Effector memory CD4-positive, alpha-beta T cell (primary cell): ENCODE results near the gene REG1B.

Experiments used
- DNase-seq, 3 donors: peaks; one replicate each; pipeline ENCODE4 v3.0.0-alpha.2; 2020
- H3K27ac ChIP-seq: 2 replicates; pipeline ENCODE4 v1.7.0; 2013; ENCODE audit warnings: mild to moderate bottlenecking, low read length, moderate library complexity; ENCODE audit not compliant: insufficient read depth, poor library complexity, severe bottlenecking
- H3K27me3 ChIP-seq: replicated peaks from 2 replicates; pipeline ENCODE4 v1.7.0; 2013; ENCODE audit warnings: mild to moderate bottlenecking, low read length; ENCODE audit not compliant: insufficient read depth, control insufficient read depth, poor library complexity, severe bottlenecking
- H3K36me3 ChIP-seq: 2 replicates; pipeline ENCODE4 v1.7.0; 2013; ENCODE audit warnings: mild to moderate bottlenecking, low read length, moderate library complexity; ENCODE audit not compliant: control insufficient read depth, insufficient read depth
- H3K4me1 ChIP-seq: 2 replicates; pipeline ENCODE4 v1.7.0; 2013; ENCODE audit warnings: low read length, mild to moderate bottlenecking; ENCODE audit not compliant: control insufficient read depth, insufficient read depth, poor library complexity, severe bottlenecking
- H3K4me3 ChIP-seq: 2 replicates; pipeline ENCODE4 v1.7.0; 2013; ENCODE audit warnings: low read length, low read depth, mild to moderate bottlenecking; ENCODE audit not compliant: insufficient read depth, poor library complexity, severe bottlenecking
- H3K9me3 ChIP-seq: 2 replicates; pipeline ENCODE4 v1.7.0; 2013; ENCODE audit warnings: mild to moderate bottlenecking, low read length, moderate library complexity; ENCODE audit not compliant: control insufficient read depth
- total RNA-seq, 3 donors: gene quantifications; one replicate each; lab custom pipeline; 2026; lab: John Stamatoyannopoulos, UW

The REG1B gene
- total RNA-seq = 0 reads per million in 3 donors

- H3K36me3 ChIP-seq = no peaks in the 10 kb centered on the region
- H3K9me3 ChIP-seq = no peaks in the 10 kb centered on the region
- H3K27me3 ChIP-seq = no peaks in the 10 kb centered on the region
- H3K4me1 ChIP-seq = no peaks in the 10 kb centered on the region
- no peak within 1 kb of the TSS for H3K4me3 ChIP-seq
- no peak within 1 kb of the TSS for H3K27ac ChIP-seq
- DNase-seq = no peak
These were observed at the start of gene REG1B for GRCh38 chr2:79087785-79088364. Gene REG1B (minus strand): TSS chr2:79087993. CDS start chr2:79087612, 381 bp downstream.

DNA sequence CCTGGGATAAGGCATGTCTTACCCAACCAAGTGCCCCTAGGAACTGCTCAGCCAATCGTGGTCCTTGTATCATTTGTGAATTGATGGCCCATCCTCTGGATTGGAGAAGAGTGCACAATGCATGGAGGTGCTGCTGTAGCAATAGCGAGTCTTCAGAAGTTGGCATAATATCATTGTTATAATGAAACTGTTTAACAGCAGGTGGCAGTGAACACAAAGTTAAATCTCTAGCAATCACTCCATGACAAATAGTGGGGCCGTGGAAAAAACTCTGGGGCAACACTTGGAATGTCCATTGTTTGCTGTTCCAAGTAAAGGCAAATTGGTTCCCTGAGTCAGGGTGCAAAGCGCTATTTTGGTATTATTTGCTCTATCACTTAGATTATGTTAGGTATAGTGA, 43.9 kb upstream of the REG1B start:
- Histone ChIP-seq H3K27ac (no peak overlapping the region), H3K9me3 (peaks cover 5% of the 10 kb centered on the region), H3K36me3 (no peaks in the 10 kb centered on the region), H3K4me1 (no peaks in the 10 kb centered on the region), H3K4me3 (no peak overlapping the region), H3K27me3 (no peaks in the 10 kb centered on the region)
- no peak for DNase-seq

DNA sequence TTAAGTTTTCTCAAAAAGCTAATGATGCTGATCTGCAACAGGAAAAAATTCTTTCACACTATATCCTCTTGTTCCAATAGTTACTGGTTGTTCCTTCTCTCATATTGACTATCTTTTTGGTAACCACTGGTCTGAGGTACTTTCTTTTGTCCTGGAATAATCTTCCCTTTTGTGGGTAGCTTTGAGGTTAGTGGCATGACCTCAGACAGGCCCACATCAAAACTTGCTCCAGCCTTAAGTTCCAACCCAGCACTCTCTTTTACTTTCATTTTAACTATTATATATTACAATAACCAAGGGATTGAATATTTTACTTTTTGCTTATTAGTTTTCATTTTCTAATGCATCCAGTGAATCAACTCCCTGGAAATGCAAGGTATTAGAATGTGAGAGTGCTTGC, 42.0 kb upstream of the REG1B start:
- DNase-seq = no peak
- Histone ChIP-seq H3K27ac (no peak overlapping the region), H3K36me3 (no peaks in the 10 kb centered on the region), H3K27me3 (no peaks in the 10 kb centered on the region), H3K4me3 (no peak overlapping the region), H3K4me1 (no peaks in the 10 kb centered on the region), H3K9me3 (peaks cover 5% of the 10 kb centered on the region)

DNA sequence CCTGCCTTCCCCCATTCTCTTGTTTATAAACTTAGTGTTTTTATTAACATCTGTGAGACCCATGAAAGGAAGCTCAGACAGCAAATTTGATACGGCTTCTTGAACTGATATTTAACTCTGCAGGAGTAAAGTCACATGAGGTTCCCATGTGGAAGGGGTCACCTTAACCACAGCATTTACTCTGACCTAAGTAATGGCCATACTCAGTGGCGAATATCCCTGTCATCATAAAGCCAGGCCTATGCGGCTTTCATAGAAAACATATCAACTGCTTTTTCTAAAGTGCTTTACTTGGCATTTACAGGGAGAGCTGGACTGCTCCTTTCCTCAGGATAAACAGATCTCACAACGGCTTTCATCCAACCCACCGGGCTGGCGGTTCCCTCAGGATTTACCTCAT, 41.5 kb upstream of the REG1B start:
- no peak overlapping the region for H3K27ac ChIP-seq
- H3K4me3 ChIP-seq = no peak overlapping the region
- no peaks in the 10 kb centered on the region for H3K4me1 ChIP-seq
- no peaks in the 10 kb centered on the region for H3K27me3 ChIP-seq
- H3K9me3 ChIP-seq = peaks cover 5% of the 10 kb centered on the region
- H3K36me3 ChIP-seq = no peaks in the 10 kb centered on the region
- DNase-seq = no peak

- no peak for DNase-seq
- Histone ChIP-seq H3K36me3 (no peaks in the 10 kb centered on the region), H3K9me3 (peaks cover 5% of the 10 kb centered on the region), H3K27ac (no peak overlapping the region), H3K4me1 (no peaks in the 10 kb centered on the region), H3K4me3 (no peak overlapping the region), H3K27me3 (no peaks in the 10 kb centered on the region)
These were observed 40.6 kb upstream of the REG1B start for GRCh38 chr2:79128406-79128805.

DNA sequence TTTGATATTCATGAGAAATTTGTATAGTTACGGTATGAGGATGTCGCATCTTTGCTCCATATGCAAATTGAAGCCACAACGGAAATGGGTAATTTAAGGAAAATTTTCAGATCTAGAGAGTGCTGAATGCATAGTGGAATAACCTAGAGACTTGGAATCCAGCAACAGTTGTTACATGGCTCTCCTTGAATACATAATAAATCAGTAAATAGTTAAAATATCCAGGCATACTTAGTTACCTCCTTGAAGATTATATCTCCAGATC, 37.9 kb upstream of the REG1B start:
- Histone ChIP-seq H3K4me3 (no peak overlapping the region), H3K4me1 (no peaks in the 10 kb centered on the region), H3K27me3 (no peaks in the 10 kb centered on the region), H3K36me3 (no peaks in the 10 kb centered on the region), H3K27ac (no peak overlapping the region), H3K9me3 (no peaks in the 10 kb centered on the region)
- no peak for DNase-seq

DNA sequence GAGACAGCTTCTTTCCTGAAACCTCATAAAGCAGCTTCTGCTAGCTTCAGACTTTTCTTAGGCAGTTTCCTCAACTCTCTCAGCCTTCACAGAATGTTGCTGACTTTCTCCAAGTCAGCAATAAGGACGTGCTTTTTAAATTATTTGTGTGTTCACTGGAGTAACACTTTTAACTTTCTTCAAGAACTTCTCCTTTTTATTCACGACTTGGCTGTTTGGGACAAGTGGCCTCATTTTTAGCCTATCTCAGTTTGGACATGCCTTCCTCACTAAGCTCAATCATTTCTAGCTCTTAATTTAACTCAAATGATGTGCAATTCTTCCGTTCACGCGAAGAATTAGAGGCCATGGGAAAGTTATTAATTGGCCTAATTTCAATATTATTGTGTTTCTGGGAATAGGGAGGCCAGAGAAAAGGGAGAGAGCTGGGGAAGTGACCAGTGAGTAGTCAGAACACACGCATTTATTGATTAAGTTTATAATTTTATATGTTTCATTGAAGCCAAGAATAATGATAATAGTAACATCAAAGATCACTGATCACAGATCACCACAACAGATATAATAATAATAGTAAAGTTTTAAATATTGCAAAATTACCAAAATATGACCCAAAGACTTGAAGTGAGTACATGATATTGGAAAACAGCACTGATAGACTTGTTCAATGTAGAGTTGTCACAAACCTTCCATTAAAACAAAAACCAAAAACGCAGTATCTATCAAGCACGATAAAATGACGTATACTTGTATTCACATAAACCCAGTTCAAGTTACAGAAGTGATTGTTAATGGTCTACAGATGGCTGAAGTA, 37.3 kb upstream of the REG1B start:
- Histone ChIP-seq H3K36me3 (no peaks in the 10 kb centered on the region), H3K27me3 (no peaks in the 10 kb centered on the region), H3K27ac (no peak overlapping the region), H3K4me3 (no peak overlapping the region), H3K4me1 (no peaks in the 10 kb centered on the region), H3K9me3 (no peaks in the 10 kb centered on the region)
- no peak for DNase-seq

DNA sequence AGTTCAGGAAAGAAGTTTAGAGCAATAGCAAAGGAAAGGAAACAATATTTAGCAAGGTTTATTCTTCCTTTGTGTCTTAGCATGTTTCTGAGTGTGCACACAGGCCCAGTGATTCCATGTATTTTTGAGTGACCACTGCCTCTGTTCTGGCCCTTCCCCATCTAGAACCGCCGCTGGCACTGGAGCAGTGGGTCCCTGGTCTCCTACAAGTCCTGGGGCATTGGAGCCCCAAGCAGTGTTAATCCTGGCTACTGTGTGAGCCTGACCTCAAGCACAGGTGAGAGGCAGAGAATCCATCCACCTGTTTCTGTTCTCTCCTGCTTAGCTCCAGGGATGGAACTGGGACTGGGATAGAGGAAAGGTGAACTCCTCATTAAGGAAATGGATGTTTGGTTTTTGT, 34.9 kb upstream of the REG1B start:
- Histone ChIP-seq H3K27ac (no peak overlapping the region), H3K4me3 (no peak overlapping the region)
- no peak for DNase-seq

GRCh38 chr2:79120194-79120713, 32.5 kb upstream of the REG1B start, which contains the start of gene REG1A:
Gene REG1A (plus strand): TSS chr2:79120488. CDS start chr2:79120862, 374 bp downstream.
- Histone ChIP-seq H3K4me1 (no peaks in the 10 kb centered on the region), H3K27ac (no peak within 1 kb of the TSS), H3K4me3 (no peak within 1 kb of the TSS), H3K36me3 (no peaks in the 10 kb centered on the region), H3K27me3 (no peaks in the 10 kb centered on the region), H3K9me3 (no peaks in the 10 kb centered on the region)
- no peak for DNase-seq

More for the DNA sequence above, 34.9 kb upstream of the REG1B start:
- Histone ChIP-seq H3K36me3 (no peaks in the 10 kb centered on the region), H3K9me3 (no peaks in the 10 kb centered on the region), H3K27me3 (no peaks in the 10 kb centered on the region), H3K4me1 (no peaks in the 10 kb centered on the region)
